K562 (cell line): ENCODE measurements around the gene SEMA4F. TPM values are rescaled to one million over a fixed set of nuclear protein-coding genes. Genes with fewer than 3 reads are reported as not detected.

Experiments used
- polyA plus RNA-seq, 8 experiments: library from polyadenylated mRNA; depleted of rRNA in 4 of 8; stranded (reverse) in 5 of 8; unstranded in 3 of 8; fragments of >200 nt; fragmentation: Nextera tagmentation in 2 of 8; fragmentation: Illumina TruSeq in 1 of 8; extraction: Ambion mirVana in 2 of 8; extraction: Trizol in 1 of 8; gene quantifications; 2 replicates each; pipeline versions ENCODE4 v1.2.1 to v1.2.3, GENCODE V29; 2011 to 2014; ENCODE audit warnings: inconsistent platforms in 1 of 8, missing spikeins in 1 of 8
- total RNA-seq, 7 experiments: library from RNA; depleted of rRNA in 6 of 7; stranded (reverse); fragments of >200 nt in 6 of 7; fragmentation: Illumina TruSeq in 2 of 7; extraction: Trizol in 2 of 7; gene quantifications; 2 replicates each; pipeline versions ENCODE4 v1.2.1 to v1.2.3, GENCODE V29; 2011 to 2021; ENCODE audit warnings: low replicate concordance in 1 of 7

The SEMA4F gene
- total and polyA plus RNA-seq, 9 of the 15 experiments (the other 6 are each of a cell fraction or from before 2014, with no cell fraction given) = 0.08 to 1.6 (median 0.33) TPM

Other genes starting within 250 kb of the SEMA4F start
Only the 7 nearest of the 19 such genes appear.
- gene TLX2, start 139.8 kb upstream of the SEMA4F start, total RNA-seq (2014; rRNA removed) = not detected in 2 replicates
- not detected in 2 replicates for gene TLX2, start 139.8 kb upstream of the SEMA4F start, total RNA-seq (2014; rRNA removed; fragmentation: Illumina TruSeq; extraction: Trizol)
- gene TLX2, start 139.8 kb upstream of the SEMA4F start, total RNA-seq (2015; rRNA removed; fragmentation: Illumina TruSeq; extraction: Trizol) = not detected in 2 replicates
- not detected in 2 replicates for gene TLX2, start 139.8 kb upstream of the SEMA4F start, total RNA-seq (2021)
- not detected in 2 replicates for gene TLX2, start 139.8 kb upstream of the SEMA4F start, polyA plus RNA-seq (2011; rRNA removed)
- gene TLX2, start 139.8 kb upstream of the SEMA4F start, polyA plus RNA-seq (2014; fragmentation: Illumina TruSeq; extraction: Trizol) = not detected in 2 replicates
- gene TLX2, start 139.8 kb upstream of the SEMA4F start, polyA plus RNA-seq (2014; fragmentation: Nextera tagmentation; extraction: Ambion mirVana) = not detected
- gene TLX2, start 139.8 kb upstream of the SEMA4F start, polyA plus RNA-seq (2014; rRNA removed) = not detected in 2 replicates
- gene DQX1, start 128.0 kb upstream of the SEMA4F start, total RNA-seq (2014; rRNA removed) = 0.73 TPM in 1 of 2 replicates, not detected in the other
- gene DQX1, start 128.0 kb upstream of the SEMA4F start, total RNA-seq (2014; rRNA removed; fragmentation: Illumina TruSeq; extraction: Trizol) = 0.06 and 0.11 TPM in 2 replicates
- gene DQX1, start 128.0 kb upstream of the SEMA4F start, total RNA-seq (2015; rRNA removed; fragmentation: Illumina TruSeq; extraction: Trizol) = 0.30 and 0.33 TPM in 2 replicates
- gene DQX1, start 128.0 kb upstream of the SEMA4F start, total RNA-seq (2021) = 0.29 and 0.38 TPM in 2 replicates
- gene DQX1, start 128.0 kb upstream of the SEMA4F start, polyA plus RNA-seq (2011; rRNA removed) = 0.18 and 0.46 TPM in 2 replicates
- 0.18 TPM in 2 replicates for gene DQX1, start 128.0 kb upstream of the SEMA4F start, polyA plus RNA-seq (2014; fragmentation: Illumina TruSeq; extraction: Trizol)
- under 1 TPM; 0.04 to 0.08 TPM for gene DQX1, start 128.0 kb upstream of the SEMA4F start, polyA plus RNA-seq (2014; fragmentation: Nextera tagmentation; extraction: Ambion mirVana)
- 0.05 and 0.21 TPM in 2 replicates for gene DQX1, start 128.0 kb upstream of the SEMA4F start, polyA plus RNA-seq (2014; rRNA removed)
- 183 and 192 TPM in 2 replicates for gene AUP1, start 124.5 kb upstream of the SEMA4F start, total RNA-seq (2014; rRNA removed)
- 105 and 130 TPM in 2 replicates for gene AUP1, start 124.5 kb upstream of the SEMA4F start, total RNA-seq (2014; rRNA removed; fragmentation: Illumina TruSeq; extraction: Trizol)
- gene AUP1, start 124.5 kb upstream of the SEMA4F start, total RNA-seq (2015; rRNA removed; fragmentation: Illumina TruSeq; extraction: Trizol) = 165 and 173 TPM in 2 replicates
- 165 and 166 TPM in 2 replicates for gene AUP1, start 124.5 kb upstream of the SEMA4F start, total RNA-seq (2021)
- 118 and 196 TPM in 2 replicates for gene AUP1, start 124.5 kb upstream of the SEMA4F start, polyA plus RNA-seq (2011; rRNA removed)
- gene AUP1, start 124.5 kb upstream of the SEMA4F start, polyA plus RNA-seq (2014; fragmentation: Illumina TruSeq; extraction: Trizol) = 217 and 245 TPM in 2 replicates
- 100 to 1,000 TPM in 1 of 2 experiments, 10 to 100 TPM in 1; 70.7 to 113 TPM for gene AUP1, start 124.5 kb upstream of the SEMA4F start, polyA plus RNA-seq (2014; fragmentation: Nextera tagmentation; extraction: Ambion mirVana)
- 245 and 268 TPM in 2 replicates for gene AUP1, start 124.5 kb upstream of the SEMA4F start, polyA plus RNA-seq (2014; rRNA removed)
- 68.0 and 76.5 TPM in 2 replicates for gene HTRA2, start 124.3 kb upstream of the SEMA4F start, total RNA-seq (2014; rRNA removed)
- gene HTRA2, start 124.3 kb upstream of the SEMA4F start, total RNA-seq (2014; rRNA removed; fragmentation: Illumina TruSeq; extraction: Trizol) = 48.3 and 54.2 TPM in 2 replicates
- gene HTRA2, start 124.3 kb upstream of the SEMA4F start, total RNA-seq (2015; rRNA removed; fragmentation: Illumina TruSeq; extraction: Trizol) = 56.7 and 60.5 TPM in 2 replicates
- gene HTRA2, start 124.3 kb upstream of the SEMA4F start, total RNA-seq (2021) = 66.5 and 72.0 TPM in 2 replicates
- 45.9 and 59.8 TPM in 2 replicates for gene HTRA2, start 124.3 kb upstream of the SEMA4F start, polyA plus RNA-seq (2011; rRNA removed)
- gene HTRA2, start 124.3 kb upstream of the SEMA4F start, polyA plus RNA-seq (2014; fragmentation: Illumina TruSeq; extraction: Trizol) = 60.7 and 75.7 TPM in 2 replicates
- gene HTRA2, start 124.3 kb upstream of the SEMA4F start, polyA plus RNA-seq (2014; fragmentation: Nextera tagmentation; extraction: Ambion mirVana) = 10 to 100 TPM; 66.7 to 71.2 TPM
- 65.8 and 78.9 TPM in 2 replicates for gene HTRA2, start 124.3 kb upstream of the SEMA4F start, polyA plus RNA-seq (2014; rRNA removed)
- 0.29 and 0.64 TPM in 2 replicates for gene LOXL3, start 100.3 kb upstream of the SEMA4F start, total RNA-seq (2014; rRNA removed)
- 0.25 and 0.26 TPM in 2 replicates for gene LOXL3, start 100.3 kb upstream of the SEMA4F start, total RNA-seq (2014; rRNA removed; fragmentation: Illumina TruSeq; extraction: Trizol)
- 0.22 and 0.23 TPM in 2 replicates for gene LOXL3, start 100.3 kb upstream of the SEMA4F start, total RNA-seq (2015; rRNA removed; fragmentation: Illumina TruSeq; extraction: Trizol)
- gene LOXL3, start 100.3 kb upstream of the SEMA4F start, total RNA-seq (2021) = 0.58 and 0.76 TPM in 2 replicates
- gene LOXL3, start 100.3 kb upstream of the SEMA4F start, polyA plus RNA-seq (2011; rRNA removed) = 0.99 and 1.1 TPM in 2 replicates
- gene LOXL3, start 100.3 kb upstream of the SEMA4F start, polyA plus RNA-seq (2014; fragmentation: Illumina TruSeq; extraction: Trizol) = 0.31 and 0.48 TPM in 2 replicates
- under 1 TPM; 0.24 to 0.30 TPM for gene LOXL3, start 100.3 kb upstream of the SEMA4F start, polyA plus RNA-seq (2014; fragmentation: Nextera tagmentation; extraction: Ambion mirVana)
- 0.50 and 1.1 TPM in 2 replicates for gene LOXL3, start 100.3 kb upstream of the SEMA4F start, polyA plus RNA-seq (2014; rRNA removed)
- 36.4 and 44.5 TPM in 2 replicates for gene DOK1, start 99.5 kb upstream of the SEMA4F start, total RNA-seq (2014; rRNA removed)
- gene DOK1, start 99.5 kb upstream of the SEMA4F start, total RNA-seq (2014; rRNA removed; fragmentation: Illumina TruSeq; extraction: Trizol) = 5.2 and 7.6 TPM in 2 replicates
- gene DOK1, start 99.5 kb upstream of the SEMA4F start, total RNA-seq (2015; rRNA removed; fragmentation: Illumina TruSeq; extraction: Trizol) = 16.6 and 16.7 TPM in 2 replicates
- 25.8 and 29.6 TPM in 2 replicates for gene DOK1, start 99.5 kb upstream of the SEMA4F start, total RNA-seq (2021)
- 11.3 and 12.0 TPM in 2 replicates for gene DOK1, start 99.5 kb upstream of the SEMA4F start, polyA plus RNA-seq (2011; rRNA removed)
- 16.1 and 24.2 TPM in 2 replicates for gene DOK1, start 99.5 kb upstream of the SEMA4F start, polyA plus RNA-seq (2014; fragmentation: Illumina TruSeq; extraction: Trizol)
- under 1 TPM; 0.59 to 0.99 TPM for gene DOK1, start 99.5 kb upstream of the SEMA4F start, polyA plus RNA-seq (2014; fragmentation: Nextera tagmentation; extraction: Ambion mirVana)
- gene DOK1, start 99.5 kb upstream of the SEMA4F start, polyA plus RNA-seq (2014; rRNA removed) = 27.7 and 33.0 TPM in 2 replicates
- not detected in 2 replicates for gene M1AP, start 5.9 kb upstream of the SEMA4F start, total RNA-seq (2014; rRNA removed)
- 0.10 TPM in 1 of 2 replicates, not detected in the other for gene M1AP, start 5.9 kb upstream of the SEMA4F start, total RNA-seq (2014; rRNA removed; fragmentation: Illumina TruSeq; extraction: Trizol)
- 0.19 and 0.33 TPM in 2 replicates for gene M1AP, start 5.9 kb upstream of the SEMA4F start, total RNA-seq (2015; rRNA removed; fragmentation: Illumina TruSeq; extraction: Trizol)
- 0.11 TPM in 1 of 2 replicates, not detected in the other for gene M1AP, start 5.9 kb upstream of the SEMA4F start, total RNA-seq (2021)
- 0.05 TPM in 1 of 2 replicates, not detected in the other for gene M1AP, start 5.9 kb upstream of the SEMA4F start, polyA plus RNA-seq (2011; rRNA removed)
- gene M1AP, start 5.9 kb upstream of the SEMA4F start, polyA plus RNA-seq (2014; fragmentation: Illumina TruSeq; extraction: Trizol) = 0.07 and 0.10 TPM in 2 replicates
- under 1 TPM; 0.06 to 0.15 TPM for gene M1AP, start 5.9 kb upstream of the SEMA4F start, polyA plus RNA-seq (2014; fragmentation: Nextera tagmentation; extraction: Ambion mirVana)
- gene M1AP, start 5.9 kb upstream of the SEMA4F start, polyA plus RNA-seq (2014; rRNA removed) = 0.30 TPM in 1 of 2 replicates, not detected in the other